IPS-20b (cell line): Measurements from ENCODE around the gene ITGA5.

Source experiments
- H3K27ac ChIP-seq: one replicate; pipeline ENCODE4 v1.5.1; 2013; ENCODE audit warnings: low read length
- H3K27me3 ChIP-seq: 2 replicates; pipeline ENCODE4 v1.6.1; 2013; ENCODE audit warnings: mild to moderate bottlenecking, low read length, inconsistent platforms; ENCODE audit not compliant: insufficient read depth
- H3K36me3 ChIP-seq: 2 replicates; pipeline ENCODE4 v1.6.1; 2013; ENCODE audit warnings: low read depth, mild to moderate bottlenecking, inconsistent platforms, low read length, moderate library complexity; ENCODE audit not compliant: insufficient read depth
- H3K4me1 ChIP-seq: 2 replicates; pipeline ENCODE4 v1.6.1; 2013; ENCODE audit warnings: mild to moderate bottlenecking, control low read depth, inconsistent platforms, low read length, moderate library complexity; ENCODE audit not compliant: insufficient read depth
- H3K4me3 ChIP-seq: 2 replicates; pipeline ENCODE4 v1.5.1; 2013; ENCODE audit warnings: mild to moderate bottlenecking, low read length, inconsistent platforms
- H3K9ac ChIP-seq: 2 replicates; pipeline ENCODE4 v1.6.1; 2013; ENCODE audit warnings: low read depth, mild to moderate bottlenecking, inconsistent platforms, low read length, moderate library complexity
- H3K9me3 ChIP-seq: 2 replicates; pipeline ENCODE4 v1.6.1; 2013; ENCODE audit warnings: mild to moderate bottlenecking, low read depth, low read length, inconsistent platforms; ENCODE audit not compliant: insufficient read depth

Gene ITGA5

DNA sequence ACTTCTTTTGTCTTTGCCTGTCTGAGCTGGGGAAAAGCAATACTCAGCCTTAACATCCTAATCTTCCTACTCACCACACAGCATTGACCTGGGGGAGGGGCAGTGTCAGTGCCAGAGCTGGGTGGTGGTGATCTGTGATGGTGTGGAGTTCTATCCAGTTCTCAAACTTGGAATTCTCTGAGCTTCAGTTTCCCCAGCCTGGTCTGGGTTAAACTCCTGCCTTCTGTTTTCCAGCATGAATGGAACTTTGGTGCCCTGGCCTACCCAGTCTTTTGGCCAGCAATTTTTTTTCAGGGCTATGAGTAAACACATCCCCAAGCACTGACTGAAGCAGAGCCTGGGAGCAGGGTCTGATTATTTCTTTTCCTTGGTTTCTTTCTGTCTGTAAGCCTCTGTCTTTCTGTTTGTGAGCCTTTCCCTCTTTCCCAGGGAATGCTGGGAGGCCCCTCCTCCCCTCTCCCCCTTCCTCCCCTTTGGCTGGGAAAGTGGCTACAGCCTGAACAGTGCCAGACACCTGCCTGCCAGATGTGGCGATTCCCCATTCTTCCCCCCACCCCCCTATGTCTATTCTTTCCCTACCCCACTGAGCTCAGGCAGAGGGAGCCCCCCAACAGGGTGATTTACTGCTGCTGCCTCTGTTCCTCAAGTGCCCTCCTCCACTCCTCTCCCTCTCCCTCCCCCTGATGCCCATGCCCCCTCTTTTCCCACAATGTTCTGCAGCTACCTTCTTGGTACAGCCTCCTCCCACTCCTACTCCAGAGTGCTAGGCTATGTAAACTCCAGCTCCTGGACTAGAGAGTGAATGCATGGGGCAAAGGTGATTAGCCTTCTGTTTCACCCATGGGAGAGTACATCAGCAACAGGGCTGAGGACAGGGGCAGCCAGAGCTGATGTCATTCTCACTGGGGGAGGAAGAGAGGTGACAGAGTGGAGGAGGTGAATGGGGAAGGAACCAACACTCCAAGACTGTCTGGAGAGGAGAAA lies 65.9 kb downstream of the ITGA5 start:
- H3K27ac ChIP-seq: peak overlapping the region; percentile 0
- H3K36me3 ChIP-seq: peaks cover 15% of the 10 kb centered on the region
- H3K9ac ChIP-seq: peak overlapping the region; percentile 71; the same call in 1 of the 2 replicates
- H3K27me3 ChIP-seq: peaks cover 22% of the 10 kb centered on the region; the same call in 1 of the 2 replicates
- no peaks in the 10 kb centered on the region for H3K9me3 ChIP-seq
- H3K4me1 ChIP-seq: peaks cover 69% of the 10 kb centered on the region
- peak overlapping the region; percentile 64 for H3K4me3 ChIP-seq

DNA sequence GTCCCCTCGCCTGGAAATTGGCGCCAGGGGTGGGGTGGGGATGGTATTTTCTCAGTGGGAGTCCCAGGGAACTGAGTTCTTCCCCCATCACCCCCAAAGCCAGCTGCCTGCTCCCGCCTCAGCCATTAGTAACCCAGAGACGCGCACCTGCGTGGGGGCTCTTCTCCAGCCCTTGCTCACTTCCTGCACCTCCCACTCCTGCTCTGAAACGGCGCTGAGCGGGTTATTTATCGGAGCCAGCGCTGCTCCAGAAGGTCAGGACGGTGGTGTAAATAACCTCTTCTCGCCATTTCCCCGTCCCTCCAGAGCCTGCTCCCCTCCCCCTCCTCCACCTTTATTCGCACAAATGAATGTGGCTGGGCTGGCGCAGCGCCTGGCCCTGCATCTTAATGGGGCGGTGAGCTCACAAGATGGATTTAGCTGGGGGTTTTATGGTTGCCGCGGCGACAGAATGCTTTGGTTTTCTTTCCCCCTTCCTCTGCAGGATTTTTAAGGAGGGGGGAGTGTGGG lies 67.0 kb downstream of the ITGA5 start:
- Histone ChIP-seq H3K27ac (peak overlapping the region; percentile 7), H3K36me3 (peaks cover 25% of the 10 kb centered on the region), H3K9ac (peak overlapping the region; percentile 71; the same call in 1 of the 2 replicates), H3K27me3 (peaks cover 22% of the 10 kb centered on the region; the same call in 1 of the 2 replicates), H3K9me3 (no peaks in the 10 kb centered on the region), H3K4me1 (peaks cover 58% of the 10 kb centered on the region), H3K4me3 (peak overlapping the region; percentile 64)

DNA sequence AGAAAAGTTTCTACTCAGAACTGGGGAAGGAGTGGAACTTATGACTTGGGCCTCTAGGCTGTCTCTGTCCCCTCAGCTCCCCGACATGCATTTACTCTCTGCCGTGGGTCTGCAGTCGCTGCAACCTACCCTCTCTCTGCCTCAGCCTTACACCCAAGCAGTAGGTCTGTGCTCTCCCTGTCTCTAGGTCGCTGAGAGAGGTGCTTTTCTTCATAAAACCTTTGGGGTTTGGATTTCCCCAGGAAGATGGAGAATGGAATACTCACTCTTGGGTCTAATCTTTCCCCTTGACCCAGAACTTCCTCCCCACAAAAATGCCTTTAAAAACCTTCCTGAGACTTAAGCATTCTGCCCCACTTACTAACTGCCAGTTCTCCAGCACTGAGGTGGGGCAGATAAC lies 67.7 kb downstream of the ITGA5 start:
- Histone ChIP-seq H3K9ac (peak overlapping the region; percentile 71; the same call in 1 of the 2 replicates), H3K9me3 (no peaks in the 10 kb centered on the region), H3K4me3 (peak overlapping the region; percentile 64; the same call in 1 of the 2 replicates), H3K36me3 (peaks cover 31% of the 10 kb centered on the region), H3K4me1 (peaks cover 51% of the 10 kb centered on the region), H3K27me3 (peaks cover 22% of the 10 kb centered on the region; the same call in 1 of the 2 replicates), H3K27ac (no peak overlapping the region)

DNA sequence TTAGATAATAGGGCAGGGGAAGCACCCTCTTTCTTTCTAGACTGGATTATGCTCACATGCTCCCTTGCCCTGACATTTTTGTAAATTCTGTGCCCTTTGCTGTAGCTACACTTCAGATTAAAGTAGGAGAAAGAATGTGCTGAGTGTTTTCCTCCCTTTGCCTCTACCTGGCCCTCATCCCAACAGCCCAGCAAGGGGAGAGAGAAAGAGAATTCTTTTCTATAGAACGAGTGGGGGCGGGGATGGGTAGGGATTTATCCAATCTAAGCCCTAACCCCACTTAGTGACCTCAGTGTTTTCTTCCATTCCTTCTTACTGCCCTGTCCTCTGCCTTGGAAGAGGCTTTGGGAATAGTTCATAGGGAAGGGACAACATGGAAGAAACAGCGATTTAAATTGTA lies 68.3 kb downstream of the ITGA5 start:
- H3K36me3 ChIP-seq: peaks cover 35% of the 10 kb centered on the region
- H3K27ac ChIP-seq: no peak overlapping the region
- peaks cover 22% of the 10 kb centered on the region; the same call in 1 of the 2 replicates for H3K27me3 ChIP-seq
- peaks cover 45% of the 10 kb centered on the region for H3K4me1 ChIP-seq
- peak overlapping the region; percentile 64; the same call in 1 of the 2 replicates for H3K4me3 ChIP-seq
- peak overlapping the region; percentile 71; the same call in 1 of the 2 replicates for H3K9ac ChIP-seq
- H3K9me3 ChIP-seq: no peaks in the 10 kb centered on the region

DNA sequence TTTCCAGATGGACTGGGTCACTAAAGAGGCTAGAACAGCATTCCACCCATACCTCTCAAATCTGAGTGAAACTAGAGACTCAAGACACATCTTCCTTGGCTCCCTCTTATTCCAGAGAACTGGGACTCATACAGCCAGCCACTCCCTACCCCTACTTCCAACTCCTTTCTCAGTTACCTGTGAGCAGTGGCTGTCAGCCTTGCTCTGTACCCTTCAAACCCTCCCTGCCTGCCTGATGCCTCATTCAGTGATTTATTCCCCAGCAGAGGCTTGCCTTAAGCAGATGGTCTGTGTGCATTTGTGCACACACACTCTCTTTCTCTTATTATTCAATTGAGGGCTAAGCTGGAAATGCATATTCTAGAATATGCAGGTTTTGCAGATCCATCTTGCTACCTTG lies 69.4 kb downstream of the ITGA5 start:
- Histone ChIP-seq H3K4me3 (no peak overlapping the region), H3K36me3 (peaks cover 45% of the 10 kb centered on the region), H3K27ac (no peak overlapping the region), H3K9ac (no peak overlapping the region), H3K27me3 (peaks cover 22% of the 10 kb centered on the region; the same call in 1 of the 2 replicates), H3K9me3 (no peaks in the 10 kb centered on the region), H3K4me1 (peaks cover 34% of the 10 kb centered on the region)

DNA sequence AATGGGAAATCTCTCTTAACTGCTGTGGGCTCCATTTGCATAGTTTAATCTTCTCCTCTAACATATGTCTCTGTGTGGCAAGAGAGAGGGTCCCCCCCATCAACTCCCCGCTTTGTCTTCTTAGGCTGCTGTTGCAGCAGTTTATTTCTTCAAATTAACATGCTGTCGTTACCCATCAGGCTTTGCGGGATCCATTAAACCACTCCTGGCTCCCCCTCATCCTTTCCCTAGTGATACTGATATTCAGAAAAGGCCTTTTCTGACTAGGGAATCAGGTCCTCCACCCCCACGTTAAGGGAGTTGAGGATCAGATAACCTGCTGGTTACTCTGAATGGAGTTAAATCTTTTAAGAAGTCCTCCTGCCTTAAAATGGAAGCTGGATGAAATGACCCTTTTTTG lies 70.0 kb downstream of the ITGA5 start:
- Histone ChIP-seq H3K36me3 (peaks cover 46% of the 10 kb centered on the region), H3K9ac (no peak overlapping the region), H3K27ac (no peak overlapping the region), H3K4me1 (peaks cover 33% of the 10 kb centered on the region), H3K27me3 (peaks cover 22% of the 10 kb centered on the region; the same call in 1 of the 2 replicates), H3K4me3 (no peak overlapping the region), H3K9me3 (no peaks in the 10 kb centered on the region)
